GM15510 (cell line): Measurements from ENCODE around the gene FCRL4.

Source experiments
- POLR2A ChIP-seq: IDR thresholded peaks from 3 replicates; pipeline ENCODE4 v1.6.1; 2011; ENCODE audit warnings: borderline replicate concordance; ENCODE audit not compliant: insufficient read length; ENCODE audit errors: extremely low read depth

FCRL4 gene

GRCh38 chr1:157577420-157577819, 20.5 kb downstream of the FCRL4 start:
- no peak for TF ChIP-seq POLR2A

- no peak for TF ChIP-seq POLR2A
Observed at GRCh38 chr1:157575744-157576143, 22.1 kb downstream of the FCRL4 start.

GRCh38 chr1:157574836-157575235, 23.0 kb downstream of the FCRL4 start:
- no peak for TF ChIP-seq POLR2A

- TF ChIP-seq POLR2A: no peak
Observed at GRCh38 chr1:157566484-157567300, 31.2 kb downstream of the FCRL4 start.

- no peak for TF ChIP-seq POLR2A
Observed at GRCh38 chr1:157562515-157562914, 35.4 kb downstream of the FCRL4 start.

GRCh38 chr1:157558119-157558518, 39.8 kb downstream of the FCRL4 start:
- TF ChIP-seq POLR2A: no peak

- peak; percentile 47 for TF ChIP-seq POLR2A
Observed at GRCh38 chr1:157551694-157552693, 45.9 kb downstream of the FCRL4 start, which contains the start of gene FCRL5. TSS of gene FCRL5 (minus strand) at chr1:157552515. CDS start at chr1:157552362, 153 bp downstream.

GRCh38 chr1:157542676-157543075, 55.2 kb downstream of the FCRL4 start:
- no peak for TF ChIP-seq POLR2A

GRCh38 chr1:157540852-157541251, 57.0 kb downstream of the FCRL4 start:
- no peak for TF ChIP-seq POLR2A

GRCh38 chr1:157540160-157540748, 57.6 kb downstream of the FCRL4 start:
- TF ChIP-seq POLR2A: no peak

GRCh38 chr1:157539568-157539967, 58.3 kb downstream of the FCRL4 start:
- no peak for TF ChIP-seq POLR2A

- no peak for TF ChIP-seq POLR2A
Observed at GRCh38 chr1:157532569-157532968, 65.3 kb downstream of the FCRL4 start.

- TF ChIP-seq POLR2A: peak; percentile 19
Observed at GRCh38 chr1:157523774-157524493, 74.0 kb downstream of the FCRL4 start.
